IMR-90 (cell line): Measurements from ENCODE around the gene CEP68. TPM values are rescaled to one million over a fixed set of nuclear protein-coding genes. Genes with fewer than 3 reads are reported as not detected.

Source experiments
- ATAC-seq: fragments of 200-7000 bp; cut with Tn5 transposase; 2 replicates; pipeline ENCODE4 v1.9.1; 2020; ENCODE audit warnings: low read depth, mild to moderate bottlenecking, moderate library complexity
- BruUV-seq: library from RNA; stranded (reverse); fragments of 400-500 nt; replicated peaks from 2 replicates; lab custom pipeline; 2021; lab: Mats Ljungman, UMichigan
- CTCF ChIA-PET: fragments of 300-600 bp; formaldehyde crosslinking; extraction: SDS; loops from one replicate; lab custom pipeline; 2021; ENCODE audit warnings: antibody characterized with exemption; lab: Yijun Ruan, JAX
- POLR2A ChIA-PET: fragments of 300-600 bp; sonication (Branson Sonifier 250); formaldehyde crosslinking; loops from one replicate; lab custom pipeline; 2022; ENCODE audit warnings: antibody characterized with exemption; ENCODE audit not compliant: unreplicated experiment; lab: Charles Lee
- DNase-seq: peaks from one replicate; pipeline ENCODE4 v3.0.0; 2013
- H2AFZ ChIP-seq: replicated peaks from 2 replicates; pipeline ENCODE3; 2013; ENCODE audit warnings: low read length, mild to moderate bottlenecking; ENCODE audit not compliant: poor library complexity
- H2AK5ac ChIP-seq: 2 replicates; pipeline ENCODE4 v1.6.1; 2013; ENCODE audit warnings: low read depth, low read length, inconsistent platforms
- H2AK9ac ChIP-seq: replicated peaks from 2 replicates; pipeline ENCODE3; 2013; ENCODE audit warnings: mild to moderate bottlenecking, low read depth, low read length, moderate library complexity; ENCODE audit not compliant: poor library complexity
- H2BK120ac ChIP-seq: 2 replicates; pipeline ENCODE4 v1.6.1; 2013; ENCODE audit warnings: low read depth, low read length, inconsistent platforms
- H2BK15ac ChIP-seq: 3 replicates; pipeline ENCODE4 v1.6.1; 2013; ENCODE audit warnings: low read depth, low read length, inconsistent platforms
- H2BK20ac ChIP-seq: 2 replicates; pipeline ENCODE4 v1.6.1; 2013; ENCODE audit warnings: low read depth, mild to moderate bottlenecking, inconsistent platforms, low read length, moderate library complexity
- H2BK5ac ChIP-seq: 2 replicates; pipeline ENCODE4 v1.6.1; 2013; ENCODE audit warnings: mild to moderate bottlenecking, low read depth, low read length, inconsistent platforms; ENCODE audit not compliant: poor library complexity, severe bottlenecking
- H3K14ac ChIP-seq: replicated peaks from 2 replicates; pipeline ENCODE4 v1.6.1; 2013; ENCODE audit warnings: low read depth, low read length, inconsistent platforms
- H3K18ac ChIP-seq: 2 replicates; pipeline ENCODE4 v1.6.1; 2013; ENCODE audit warnings: low read depth, low read length, control low read depth
- H3K23ac ChIP-seq: 2 replicates; pipeline ENCODE4 v1.6.1; 2013; ENCODE audit warnings: low read depth, low read length, inconsistent platforms
- H3K27ac ChIP-seq: 2 replicates; pipeline ENCODE4 v1.5.1; 2013; ENCODE audit warnings: mild to moderate bottlenecking, control low read depth, low read length; ENCODE audit not compliant: insufficient read depth
- H3K27me3 ChIP-seq: 2 replicates; pipeline ENCODE4 v1.6.1; 2013; ENCODE audit warnings: low read length; ENCODE audit not compliant: control insufficient read depth, insufficient read depth
- H3K36me3 ChIP-seq: 2 replicates; pipeline ENCODE4 v1.6.1; 2013; ENCODE audit warnings: low read length, mixed read lengths; ENCODE audit not compliant: control insufficient read depth, insufficient read depth
- H3K4ac ChIP-seq: 2 replicates; pipeline ENCODE4 v1.6.1; 2013; ENCODE audit warnings: low read depth, low read length, inconsistent platforms
- H3K4me1 ChIP-seq: 2 replicates; pipeline ENCODE4 v1.6.1; 2013; ENCODE audit warnings: low read length, mixed read lengths; ENCODE audit not compliant: control insufficient read depth, insufficient read depth
- H3K4me2 ChIP-seq: 2 replicates; pipeline ENCODE4 v1.6.1; 2013; ENCODE audit warnings: low read depth, mild to moderate bottlenecking, control low read depth, low read length, moderate library complexity
- H3K4me3 ChIP-seq: 2 replicates; pipeline ENCODE4 v1.5.1; 2013; ENCODE audit warnings: low read depth, mild to moderate bottlenecking, control low read depth, low read length, moderate library complexity; ENCODE audit not compliant: insufficient read depth
- H3K56ac ChIP-seq: 2 replicates; pipeline ENCODE4 v1.6.1; 2013; ENCODE audit warnings: low read length, inconsistent platforms; ENCODE audit not compliant: insufficient read depth; ENCODE audit errors: extremely low read depth
- H3K79me1 ChIP-seq, 2 experiments: 2 replicates each; pipeline ENCODE4 v1.6.1; 2013; ENCODE audit warnings: low read length in 2 of 2, inconsistent platforms in 1 of 2, low read depth in 1 of 2
- H3K9ac ChIP-seq: 2 replicates; pipeline ENCODE4 v1.6.1; 2013; ENCODE audit warnings: low read depth, low read length, control low read depth
- H3K9me1 ChIP-seq: 2 replicates; pipeline ENCODE4 v1.6.1; 2013; ENCODE audit warnings: low read length, inconsistent platforms; ENCODE audit not compliant: insufficient read depth
- H3K9me3 ChIP-seq: 2 replicates; pipeline ENCODE4 v1.6.1; 2013; ENCODE audit warnings: low read length; ENCODE audit not compliant: control insufficient read depth, insufficient read depth
- H4K20me1 ChIP-seq: 2 replicates; pipeline ENCODE4 v1.6.1; 2013; ENCODE audit warnings: low read length, inconsistent platforms; ENCODE audit not compliant: insufficient read depth
- H4K5ac ChIP-seq: 2 replicates; pipeline ENCODE4 v1.6.1; 2013; ENCODE audit warnings: mild to moderate bottlenecking, low read depth, low read length, control low read depth
- H4K8ac ChIP-seq, 2 experiments: 2 replicates each; pipeline ENCODE4 v1.6.1; 2013; ENCODE audit warnings: low read depth in 2 of 2, low read length in 2 of 2, control low read depth in 1 of 2, inconsistent platforms in 1 of 2
- H4K91ac ChIP-seq: 2 replicates; pipeline ENCODE4 v1.6.1; 2013; ENCODE audit warnings: low read depth, low read length, inconsistent platforms; ENCODE audit not compliant: insufficient read depth
- BHLHE40 ChIP-seq: fragments of 150-350 bp; IDR thresholded peaks from 2 replicates; pipeline ENCODE4 v1.6.1; 2016; ENCODE audit warnings: mild to moderate bottlenecking, low read depth, low read length
- CEBPB ChIP-seq: IDR thresholded peaks from 2 replicates; pipeline ENCODE4 v1.6.1; 2012; ENCODE audit warnings: low read depth, low read length, improper control_type of control experiment
- CTCF ChIP-seq: conservative IDR thresholded peaks from 2 replicates; pipeline ENCODE4 v1.5.1; 2012; ENCODE audit warnings: mild to moderate bottlenecking, low read depth, low read length, improper control_type of control experiment
- FOS ChIP-seq: fragments of 150-350 bp; IDR thresholded peaks from 2 replicates; pipeline ENCODE4 v1.6.1; 2016; ENCODE audit warnings: low read depth, low read length
- MAFK ChIP-seq: IDR thresholded peaks from 2 replicates; pipeline ENCODE4 v1.6.1; 2012; ENCODE audit warnings: low read depth, low read length, improper control_type of control experiment
- MAZ ChIP-seq: IDR thresholded peaks from 2 replicates; pipeline ENCODE4 v1.6.1; 2012; ENCODE audit warnings: low read depth, mild to moderate bottlenecking, low read length, improper control_type of control experiment, moderate library complexity, borderline replicate concordance
- MXI1 ChIP-seq: IDR thresholded peaks from 2 replicates; pipeline ENCODE4 v1.6.1; 2012; ENCODE audit warnings: low read depth, mild to moderate bottlenecking, low read length, moderate library complexity, borderline replicate concordance
- NFE2L2 ChIP-seq: fragments of 150-350 bp; IDR thresholded peaks from 2 replicates; pipeline ENCODE4 v1.6.1; 2016; ENCODE audit warnings: low read depth, mild to moderate bottlenecking, low read length
- POLR2A ChIP-seq: IDR thresholded peaks from 2 replicates; pipeline ENCODE4 v1.6.1; 2012; ENCODE audit warnings: mild to moderate bottlenecking, low read depth, low read length
- RAD21 ChIP-seq: IDR thresholded peaks from 2 replicates; pipeline ENCODE4 v1.6.1; 2012; ENCODE audit warnings: low read length, improper control_type of control experiment
- RCOR1 ChIP-seq: IDR thresholded peaks from 2 replicates; pipeline ENCODE4 v1.6.1; 2012; ENCODE audit warnings: mild to moderate bottlenecking, low read length, improper control_type of control experiment; ENCODE audit not compliant: insufficient replicate concordance
- RFX5 ChIP-seq: IDR thresholded peaks from 2 replicates; pipeline ENCODE4 v1.8.0; 2012; ENCODE audit warnings: low read depth, mild to moderate bottlenecking, low read length, moderate library complexity
- SMC3 ChIP-seq: fragments of 150-350 bp; IDR thresholded peaks from 2 replicates; pipeline ENCODE4 v1.6.1; 2016; ENCODE audit warnings: low read depth, mild to moderate bottlenecking, antibody characterized with exemption, low read length, moderate library complexity
- WGBS, 2 experiments: methylation state at CpG; one replicate each; pipeline versions ENCODE4 v1.1.5 to v1.1.7; 2013; ENCODE audit warnings: missing lambda C conversion rate in 2 of 2; ENCODE audit not compliant: insufficient read length in 1 of 2; ENCODE audit errors: extremely low coverage in 2 of 2; 5-methylcytosine and 5-hydroxymethylcytosine counted together
- dilution Hi-C: fragments of 300-500 bp; cut with HindIII; formaldehyde crosslinking; loops from one replicate; pipeline ENCODE4 v1.14.3; 2018; ENCODE audit warnings: low sequenced_read_pairs; ENCODE audit not compliant: unreplicated experiment
- in situ Hi-C: fragments of 300-500 bp; cut with MboI; formaldehyde crosslinking; loops from 3 replicates; pipeline ENCODE4 v1.14.3; 2019; ENCODE audit warnings: low sequenced_read_pairs, inconsistent platforms, mixed read lengths
- intact Hi-C: fragments of 100-400 bp; cut with micrococcal nuclease; formaldehyde crosslinking; loops from 2 replicates; pipeline ENCODE4 v1.10.0; 2022
- polyA plus RNA-seq, 3 experiments: library from polyadenylated mRNA; depleted of rRNA; stranded (reverse); fragments of >200 nt; gene quantifications; 2 replicates each; pipeline ENCODE4 v1.2.3, GENCODE V29; 2012; ENCODE audit warnings: low replicate concordance in 1 of 3
- total RNA-seq: library from RNA; depleted of rRNA; stranded (reverse); fragments of >200 nt; gene quantifications from 2 replicates; pipeline ENCODE4 v1.2.3, GENCODE V29; 2012
- TF ChIP-seq, protein P1 (sequence below): fragments of 150-350 bp; IDR thresholded peaks from 2 replicates; pipeline ENCODE4 v1.6.1; 2016; ENCODE audit warnings: low read depth, mild to moderate bottlenecking, low read length, moderate library complexity, borderline replicate concordance

CEP68 gene
- total and polyA plus RNA-seq, 2 of the 4 experiments (the other 2 are of a cell fraction), result 5.5 to 5.6 TPM

- peaks cover 48% of the 10 kb centered on the region for H4K20me1 ChIP-seq
- no peaks in the 10 kb centered on the region for H3K27me3 ChIP-seq
- H2AK5ac ChIP-seq, result peak within 1 kb of the TSS; percentile 89
- H2BK15ac ChIP-seq, result peak within 1 kb of the TSS; percentile 72; the same call in 2 of the 3 replicates
- POLR2A ChIA-PET, result interaction anchor here (0.5 to 0.6 kb wide), 4 partner anchors 10 to 379 kb away, joined by 3 to 4 read pairs (median 4); no protein-coding TSS in a partner anchor
- peak within 1 kb of the TSS; percentile 96 for H4K5ac ChIP-seq
- H3K56ac ChIP-seq, result peak within 1 kb of the TSS; percentile 89
- H2BK20ac ChIP-seq, result peak within 1 kb of the TSS; percentile 8; the same call in 1 of the 2 replicates
- H3K9me1 ChIP-seq, result no peaks in the 10 kb centered on the region; the same call in 1 of the 2 replicates
- intact Hi-C loops (loop anchor here (5.0 kb wide), 2 partner anchors 43 to 97 kb away; partner anchors contain the start of gene ACTR2), dilution Hi-C loops (no loop called here), in situ Hi-C loops (no loop called here)
- H3K14ac ChIP-seq, result peak within 1 kb of the TSS; percentile 99
- ATAC-seq, result peak; percentile 93
- peak within 1 kb of the TSS; percentile 98 for H3K4ac ChIP-seq
- H2AFZ ChIP-seq, result peak within 1 kb of the TSS; percentile 92
- BruUV-seq, result no TSS peak
- peak within 1 kb of the TSS; percentile 93 for H4K91ac ChIP-seq
- peak within 1 kb of the TSS; percentile 81 for H2BK120ac ChIP-seq
- H2AK9ac ChIP-seq, result peak within 1 kb of the TSS; percentile 97
- H3K79me1 ChIP-seq, result peaks cover 3 to 6% of the 10 kb centered on the region in 2 experiments; a peak in 3 of 4 replicates
- no peaks in the 10 kb centered on the region for H3K9me3 ChIP-seq
- no peaks in the 10 kb centered on the region for H3K36me3 ChIP-seq
- peak within 1 kb of the TSS; percentile 88 for H3K23ac ChIP-seq
- peak within 1 kb of the TSS; percentile 95 for H3K9ac ChIP-seq
- peak; percentile 100 for DNase-seq
- H3K4me1 ChIP-seq, result peaks cover 5% of the 10 kb centered on the region
- CTCF ChIA-PET, result interaction anchor here (0.7 kb wide), 2 partner anchors 46 to 207 kb away, joined by 3 to 4 read pairs; no protein-coding TSS in a partner anchor
- 0% methylated on average over 12 of the region's 76 CpGs; no CpG with 5 or more reads in 1 of the 2 experiments for WGBS, 2 experiments
- H3K18ac ChIP-seq, result peak within 1 kb of the TSS; percentile 93
- H2BK5ac ChIP-seq, result peak within 1 kb of the TSS; percentile 90
- H4K8ac ChIP-seq, result peak within 1 kb of the TSS; percentile 92 to 99
- H3K27ac ChIP-seq, result peak within 1 kb of the TSS; percentile 96
- peak within 1 kb of the TSS; percentile 72 for H3K4me3 ChIP-seq
- H3K4me2 ChIP-seq, result peak within 1 kb of the TSS; percentile 100
- TF ChIP-seq SMC3 (no peak), CTCF (peak; percentile 49), RFX5 (no peak), RCOR1 (no peak), MAFK (no peak), MAZ (peak; percentile 100), BHLHE40 (no peak), POLR2A (peak; percentile 93), CEBPB (0 out of 2 replicates have a peak, but pooled peaks have one; percentile 0), FOS (0 out of 2 replicates have a peak, but pooled peaks have one; percentile 28), RAD21 (no peak), MXI1 (peak; percentile 83), NFE2L2 (no peak)
- TF ChIP-seq, protein P1, sequence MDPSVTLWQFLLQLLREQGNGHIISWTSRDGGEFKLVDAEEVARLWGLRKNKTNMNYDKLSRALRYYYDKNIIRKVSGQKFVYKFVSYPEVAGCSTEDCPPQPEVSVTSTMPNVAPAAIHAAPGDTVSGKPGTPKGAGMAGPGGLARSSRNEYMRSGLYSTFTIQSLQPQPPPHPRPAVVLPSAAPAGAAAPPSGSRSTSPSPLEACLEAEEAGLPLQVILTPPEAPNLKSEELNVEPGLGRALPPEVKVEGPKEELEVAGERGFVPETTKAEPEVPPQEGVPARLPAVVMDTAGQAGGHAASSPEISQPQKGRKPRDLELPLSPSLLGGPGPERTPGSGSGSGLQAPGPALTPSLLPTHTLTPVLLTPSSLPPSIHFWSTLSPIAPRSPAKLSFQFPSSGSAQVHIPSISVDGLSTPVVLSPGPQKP, result no peak
Measured at GRCh38 chr2:65129826-65130663, 73.8 kb downstream of the CEP68 start, which contains the start of gene RAB1A. Gene RAB1A, minus strand, starts transcription at chr2:65130106. Its CDS starts 191 bp downstream, at chr2:65129915.
